GM21528 (cell line): ENCODE data around the gene EXOC4.
"Not testable (repeated sequence)": the region's sequence is repeated elsewhere in the genome, so short reads cannot be mapped to it uniquely, and the experiment has no call there.

Experiments used
- ATAC-seq: cut with Tn5 transposase; IDR thresholded peaks from one replicate; pipeline ENCODE4 v1.9.1; 2021; ENCODE audit warnings: mild to moderate bottlenecking, moderate library complexity; ENCODE audit not compliant: unreplicated experiment, low FRiP score

Gene EXOC4

GRCh38 chr7:133591704-133592340 lies 338.9 kb downstream of the EXOC4 start:
- no peak for ATAC-seq

- ATAC-seq: no peak
Measured at GRCh38 chr7:133593561-133593960, 340.7 kb downstream of the EXOC4 start.

GRCh38 chr7:133601617-133602016 lies 348.7 kb downstream of the EXOC4 start:
- no peak for ATAC-seq

GRCh38 chr7:133602291-133602690 lies 349.4 kb downstream of the EXOC4 start:
- no peak for ATAC-seq

- no peak for ATAC-seq
Measured at GRCh38 chr7:133606991-133607390, 354.1 kb downstream of the EXOC4 start.

GRCh38 chr7:133609806-133610205 lies 356.9 kb downstream of the EXOC4 start:
- ATAC-seq: no peak

- ATAC-seq: no peak
Measured at GRCh38 chr7:133611955-133612354, 359.1 kb downstream of the EXOC4 start.

- no peak for ATAC-seq
Measured at GRCh38 chr7:133613250-133613790, 360.4 kb downstream of the EXOC4 start.

GRCh38 chr7:133614251-133614650 lies 361.4 kb downstream of the EXOC4 start:
- ATAC-seq: no peak

GRCh38 chr7:133618970-133619369 lies 366.1 kb downstream of the EXOC4 start:
- no peak for ATAC-seq

- no peak for ATAC-seq
Measured at GRCh38 chr7:133619491-133619890, 366.6 kb downstream of the EXOC4 start.

GRCh38 chr7:133623721-133624120 lies 370.8 kb downstream of the EXOC4 start:
- ATAC-seq: no peak

- no peak for ATAC-seq
Measured at GRCh38 chr7:133625046-133625445, 372.2 kb downstream of the EXOC4 start.

- ATAC-seq: no peak
Measured at GRCh38 chr7:133629701-133630100, 376.8 kb downstream of the EXOC4 start.

GRCh38 chr7:133633055-133633454 lies 380.2 kb downstream of the EXOC4 start:
- ATAC-seq: no peak

GRCh38 chr7:133635541-133635940 lies 382.7 kb downstream of the EXOC4 start:
- no peak for ATAC-seq

- ATAC-seq: no peak
Measured at GRCh38 chr7:133638857-133639256, 386.0 kb downstream of the EXOC4 start.

- ATAC-seq: no peak
Measured at GRCh38 chr7:133641436-133641835, 388.6 kb downstream of the EXOC4 start.

GRCh38 chr7:133642907-133643306 lies 390.0 kb downstream of the EXOC4 start:
- no peak for ATAC-seq

GRCh38 chr7:133643652-133644051 lies 390.8 kb downstream of the EXOC4 start:
- ATAC-seq: not testable (repeated sequence)

GRCh38 chr7:133645884-133646391 lies 393.1 kb downstream of the EXOC4 start:
- ATAC-seq: no peak
